Heart right ventricle (tissue), 16 donors: ENCODE results near the gene MAST3. TPM values are rescaled to one million over a fixed set of nuclear protein-coding genes. Genes with fewer than 3 reads are reported as not detected.

Experiments used
- ATAC-seq, 8 donors: fragments of 200-7000 bp; cut with Tn5 transposase; one replicate each; pipeline ENCODE4 v1.9.1; 2020; ENCODE audit warnings: mild to moderate bottlenecking in 8 of 8, moderate library complexity in 8 of 8, moderate number of reproducible peaks in 1 of 8
- DNase-seq, 2 donors: peaks; one replicate each; pipeline ENCODE4 v3.0.0-alpha.2; 2020
- H3K27ac ChIP-seq, 10 donors: fragments of 200-600 bp; sonication (generic) in 2 of 10; one replicate each; pipeline versions ENCODE4 v1.5.0 to v1.8.0; 2020 to 2022; ENCODE audit warnings: mild to moderate bottlenecking in 3 of 10
- H3K27me3 ChIP-seq, 7 donors: fragments of 200-600 bp; one replicate each; pipeline ENCODE4 v1.8.0; 2021 to 2022; ENCODE audit warnings: mild to moderate bottlenecking in 2 of 7
- H3K36me3 ChIP-seq, 9 donors: fragments of 200-600 bp; sonication (generic) in 1 of 9; one replicate each; pipeline versions ENCODE4 v1.5.0 to v1.8.0; 2020 to 2022; ENCODE audit warnings: mild to moderate bottlenecking in 2 of 9
- H3K4me1 ChIP-seq, 9 donors: fragments of 200-600 bp; sonication (generic) in 1 of 9; one replicate each; pipeline versions ENCODE4 v1.5.0 to v1.8.0; 2020 to 2022; ENCODE audit warnings: mild to moderate bottlenecking in 4 of 9
- H3K4me3 ChIP-seq, 10 donors: fragments of 200-600 bp; sonication (generic) in 2 of 10; one replicate each; pipeline versions ENCODE4 v1.5.0 to v1.8.0; 2020 to 2022; ENCODE audit warnings: mild to moderate bottlenecking in 7 of 10, moderate library complexity in 2 of 10
- H3K9me3 ChIP-seq, 11 donors: fragments of 200-600 bp in 10 of 11; sonication (generic) in 2 of 11; one replicate each; pipeline versions ENCODE4 v1.5.0 to v1.8.0; 2013 to 2022; ENCODE audit warnings: mild to moderate bottlenecking in 2 of 11, control low read depth in 1 of 11, moderate library complexity in 1 of 11
- WGBS, 2 donors: extraction: QIAGEN DNeasy Blood & Tissue Kit; methylation state at CpG; one replicate each; pipeline ENCODE4 v1.1.7; 2013; ENCODE audit warnings: inconsistent platforms in 1 of 2; 5-methylcytosine and 5-hydroxymethylcytosine counted together
- intact Hi-C, 10 donors: fragments of 100-400 bp; cut with DNase I; formaldehyde crosslinking; loops; one replicate each; pipeline versions ENCODE4 v1.11.1 to v1.14.2; 2022
- polyA plus RNA-seq, 2 donors: library from polyadenylated mRNA; stranded (reverse); fragments of 200-250 nt; gene quantifications; one replicate each; pipeline ENCODE4 v1.2.3, GENCODE V29; 2013
- total RNA-seq, 10 donors: library from RNA; stranded (reverse); fragmentation: NEBNext Ultra II Directional in 3 of 10; extraction: Animal tissue kit (Norgen Biotek cat#: 25700) in 3 of 10; gene quantifications; one replicate each; pipeline versions ENCODE4 v1.2.1 to v1.2.4, GENCODE V29; 2021 to 2023
- TF ChIP-seq, protein P1 (sequence below), 9 donors: fragments of 200-600 bp; sonication (generic) in 2 of 9; IDR thresholded peaks; one replicate each; pipeline versions ENCODE4 v1.5.0 to v1.8.0; 2021 to 2022; ENCODE audit warnings: antibody characterized with exemption in 9 of 9, mild to moderate bottlenecking in 5 of 9, moderate library complexity in 1 of 9
- donor health status: Arrhythmogenic right ventricular cardiomyopathy.
- donor health status: ischemic (EF 13 %, LVEDD 7.1; RV severe dilation, severe dysfunction).
- donor health status: healthy with polysubstance abuse.
- donor health status: DM: no; HTN: yes; CAD: no.
- donor health status: DM: no; HTN: no; CAD: no.
- donor health status: ischemic (EF 25% LVEDD 6.9; RV normal size, moderate dysfunction).
- donor health status: ischemic (EF 25% LVEDD 5.7; RV mildly dilated, moderate dysfunction).
- donor health status: healthy.
- donor health status: DM: yes; HTN: yes; CAD: no.
- donor health status: Ischemic cardiomyopathy.
- donor health status: ischemic (EF 35%, LVEDD 5.7; RV mildly dilated, moderate dysfunction).
- donor health status: nonischemic (EF 11% LVEDD 7.7; RV severe dilation, severe dysfunction).
- donor health status: DM: yes; HTN: yes; CAD: no.
- donor health status: PGD.
- donor health status: ischemic (EF 29% LVEDD 5.4; RV normal size, mild dysfunction).
- donor health status: nonischemic (EF 23%, LVEDD 6.1; RV moderate dilation, normal function).

Gene MAST3
- total and polyA plus RNA-seq, 12 donors, result 1.5 to 6.4 (median 4.1) TPM

DNA sequence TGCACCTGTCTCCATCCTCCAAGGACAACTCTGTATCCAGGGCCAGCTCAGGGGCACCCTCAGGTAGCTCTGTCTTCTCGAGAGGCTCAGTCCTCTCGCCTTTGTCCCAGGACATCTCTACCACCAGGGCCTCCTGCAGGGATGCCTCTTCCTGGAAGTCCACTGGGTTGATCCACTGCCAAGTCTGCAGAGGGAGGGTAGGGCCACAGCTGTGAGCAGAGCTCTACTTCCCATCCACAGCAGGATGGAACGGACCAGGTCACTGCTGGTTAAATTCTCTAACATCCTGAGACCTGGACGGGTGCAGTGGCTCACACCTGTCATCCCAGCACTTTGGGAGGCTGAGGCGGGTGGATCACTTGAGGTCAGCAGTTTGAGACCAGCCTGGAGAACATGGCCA, 37.7 kb upstream of the MAST3 start:
- DNase-seq (no peak), ATAC-seq (no peak)

DNA sequence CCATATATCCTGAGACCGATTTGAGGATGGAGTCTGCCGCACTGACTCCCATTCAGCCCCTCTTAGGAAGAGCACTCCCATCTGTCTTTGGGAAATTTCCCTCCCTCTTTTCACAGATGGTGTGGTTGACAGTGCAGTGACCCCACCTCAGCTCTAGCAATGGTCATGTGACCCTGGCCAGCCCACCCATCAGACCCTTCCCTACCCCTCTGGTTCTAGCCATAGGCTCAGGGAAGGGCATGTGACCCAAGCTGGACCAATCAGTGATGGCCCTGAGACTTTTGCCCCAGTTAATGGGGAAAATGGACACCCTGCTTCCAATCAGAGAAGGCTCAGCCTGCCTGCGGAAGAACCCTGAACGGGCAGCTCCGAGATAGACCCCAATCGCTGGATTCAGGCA, 37.1 kb upstream of the MAST3 start:
- intact Hi-C loops, result loop anchor here in 3 of 10 donors (5.0 to 10.0 kb wide), 2 partner anchors 116 to 118 kb away; no protein-coding TSS in a partner anchor
- Histone ChIP-seq H3K36me3 (no peaks in the 10 kb centered on the region), H3K9me3 (no peaks in the 10 kb centered on the region), H3K4me3 (no peak overlapping the region), H3K4me1 (peaks cover 6 to 16% (median 11%) of the 10 kb centered on the region in 9 donors), H3K27ac (no peak overlapping the region), H3K27me3 (peaks cover 0 to 8% (median 0%) of the 10 kb centered on the region in 7 donors)
- no peak for ATAC-seq
- TF ChIP-seq, protein P1, sequence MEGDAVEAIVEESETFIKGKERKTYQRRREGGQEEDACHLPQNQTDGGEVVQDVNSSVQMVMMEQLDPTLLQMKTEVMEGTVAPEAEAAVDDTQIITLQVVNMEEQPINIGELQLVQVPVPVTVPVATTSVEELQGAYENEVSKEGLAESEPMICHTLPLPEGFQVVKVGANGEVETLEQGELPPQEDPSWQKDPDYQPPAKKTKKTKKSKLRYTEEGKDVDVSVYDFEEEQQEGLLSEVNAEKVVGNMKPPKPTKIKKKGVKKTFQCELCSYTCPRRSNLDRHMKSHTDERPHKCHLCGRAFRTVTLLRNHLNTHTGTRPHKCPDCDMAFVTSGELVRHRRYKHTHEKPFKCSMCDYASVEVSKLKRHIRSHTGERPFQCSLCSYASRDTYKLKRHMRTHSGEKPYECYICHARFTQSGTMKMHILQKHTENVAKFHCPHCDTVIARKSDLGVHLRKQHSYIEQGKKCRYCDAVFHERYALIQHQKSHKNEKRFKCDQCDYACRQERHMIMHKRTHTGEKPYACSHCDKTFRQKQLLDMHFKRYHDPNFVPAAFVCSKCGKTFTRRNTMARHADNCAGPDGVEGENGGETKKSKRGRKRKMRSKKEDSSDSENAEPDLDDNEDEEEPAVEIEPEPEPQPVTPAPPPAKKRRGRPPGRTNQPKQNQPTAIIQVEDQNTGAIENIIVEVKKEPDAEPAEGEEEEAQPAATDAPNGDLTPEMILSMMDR (IDR thresholded peaks at IDR 0.05), result no peak
- WGBS, 2 donors, result 84 to 86% methylated on average over 6 of the region's 6 CpGs
- DNase-seq, result no peak

More for the DNA sequence above, 37.7 kb upstream of the MAST3 start:
- peaks cover 6 to 16% (median 11%) of the 10 kb centered on the region in 9 donors for H3K4me1 ChIP-seq
- H3K27ac ChIP-seq, result no peak overlapping the region
- H3K4me3 ChIP-seq, result no peak overlapping the region
- WGBS, 2 donors, result 69 to 70% methylated on average over 5 of the region's 5 CpGs
- TF ChIP-seq, protein P1 (IDR thresholded peaks at IDR 0.05), result no peak
- H3K27me3 ChIP-seq, result peaks cover 0 to 8% (median 0%) of the 10 kb centered on the region in 7 donors
- H3K9me3 ChIP-seq, result no peaks in the 10 kb centered on the region
- intact Hi-C loops, result loop anchor here in 7 of 10 donors (2.0 to 10.0 kb wide), 6 partner anchors 51 to 125 kb away; partner anchors contain the start of genes ARRDC2 (in 1 of the 7) and CCDC124 (in 1 of the 7)
- no peaks in the 10 kb centered on the region for H3K36me3 ChIP-seq

DNA sequence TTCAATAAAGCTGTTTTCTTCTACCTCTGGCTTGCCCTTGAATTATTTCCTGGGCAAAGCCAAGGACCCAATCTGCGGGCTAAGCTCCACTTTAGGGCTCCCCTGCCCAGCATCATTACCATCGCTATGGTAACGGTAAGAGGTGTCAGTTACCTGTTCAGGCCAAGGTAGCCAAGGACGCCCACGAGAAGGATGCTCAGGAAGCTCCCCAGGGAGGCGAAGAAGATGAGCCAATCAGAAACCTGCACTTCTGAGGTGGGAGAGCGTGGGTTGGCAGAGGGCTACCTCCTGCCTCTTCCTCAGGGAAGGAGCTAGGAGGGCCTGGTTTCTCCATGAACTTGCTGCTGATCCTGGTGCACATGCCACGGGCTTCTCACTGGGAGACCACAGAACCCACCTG, 35.5 kb upstream of the MAST3 start:
- TF ChIP-seq, protein P1 (IDR thresholded peaks at IDR 0.05), result no peak
- H3K27me3 ChIP-seq, result peaks cover 0 to 8% (median 0%) of the 10 kb centered on the region in 7 donors
- no peak overlapping the region for H3K4me3 ChIP-seq
- H3K9me3 ChIP-seq, result no peaks in the 10 kb centered on the region
- DNase-seq (no peak), ATAC-seq (no peak)
- H3K27ac ChIP-seq, result no peak overlapping the region
- intact Hi-C loops, result loop anchor here in 3 of 10 donors (5.0 to 10.0 kb wide), 2 partner anchors 117 to 120 kb away; no protein-coding TSS in a partner anchor
- WGBS, 2 donors, result 46 to 52% methylated on average over 8 of the region's 8 CpGs
- H3K4me1 ChIP-seq, result peaks cover 6 to 16% (median 11%) of the 10 kb centered on the region in 9 donors
- no peaks in the 10 kb centered on the region for H3K36me3 ChIP-seq

DNA sequence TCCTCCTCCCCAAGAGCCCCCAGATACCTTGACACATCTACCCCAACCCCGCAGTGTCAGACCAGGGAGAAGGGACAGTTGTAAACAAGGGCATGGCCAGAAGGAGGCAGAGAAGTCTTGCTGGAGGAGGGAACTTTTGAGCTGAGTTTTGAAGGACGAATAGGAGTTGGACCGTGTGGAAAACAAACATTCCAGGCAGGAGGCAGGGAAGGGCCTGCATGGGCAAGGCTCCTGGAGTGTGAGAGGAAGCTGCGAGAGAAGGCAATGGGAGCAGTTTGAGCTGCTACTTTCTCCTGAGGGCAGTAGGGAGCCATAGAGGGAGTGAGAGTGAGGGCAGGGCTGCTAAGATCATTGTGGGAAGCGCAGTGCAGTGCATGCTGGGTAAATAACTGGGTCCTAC, 34.1 kb upstream of the MAST3 start:
- no peak overlapping the region for H3K27ac ChIP-seq
- peaks cover 0 to 8% (median 0%) of the 10 kb centered on the region in 7 donors for H3K27me3 ChIP-seq
- DNase-seq (no peak), ATAC-seq (no peak)
- no peaks in the 10 kb centered on the region for H3K9me3 ChIP-seq
- intact Hi-C loops, result loop anchor here in 3 of 10 donors (5.0 to 10.0 kb wide), 2 partner anchors 119 to 121 kb away; no protein-coding TSS in a partner anchor
- TF ChIP-seq, protein P1 (IDR thresholded peaks at IDR 0.05), result no peak
- no peak overlapping the region for H3K4me3 ChIP-seq
- H3K4me1 ChIP-seq, result peaks cover 0 to 4% (median 3%) of the 10 kb centered on the region in 9 donors
- no peaks in the 10 kb centered on the region for H3K36me3 ChIP-seq
- 72 to 78% methylated on average over 5 of the region's 5 CpGs for WGBS, 2 donors
